HG03175 (cell line): ENCODE results near the gene MACROD1.
"Not testable (repeated sequence)": the region's sequence is repeated elsewhere in the genome, so short reads cannot be mapped to it uniquely, and the experiment has no call there.

ENCODE experiments used
- ATAC-seq: cut with Tn5 transposase; IDR thresholded peaks from one replicate; pipeline ENCODE4 v1.9.1; 2021; ENCODE audit warnings: mild to moderate bottlenecking, moderate library complexity; ENCODE audit not compliant: unreplicated experiment

Gene MACROD1

GRCh38 chr11:64060263-64060860 lies 105.6 kb downstream of the MACROD1 start:
- ATAC-seq: no peak

GRCh38 chr11:64059339-64060140 lies 106.4 kb downstream of the MACROD1 start:
- no peak for ATAC-seq

- no peak for ATAC-seq
These were observed 107.4 kb downstream of the MACROD1 start for GRCh38 chr11:64058494-64058893.

- ATAC-seq: no peak
These were observed 108.0 kb downstream of the MACROD1 start for GRCh38 chr11:64057890-64058289.

- no peak for ATAC-seq
These were observed 109.1 kb downstream of the MACROD1 start for GRCh38 chr11:64056861-64057260.

GRCh38 chr11:64056213-64056785 lies 109.6 kb downstream of the MACROD1 start:
- ATAC-seq: no peak

DNA sequence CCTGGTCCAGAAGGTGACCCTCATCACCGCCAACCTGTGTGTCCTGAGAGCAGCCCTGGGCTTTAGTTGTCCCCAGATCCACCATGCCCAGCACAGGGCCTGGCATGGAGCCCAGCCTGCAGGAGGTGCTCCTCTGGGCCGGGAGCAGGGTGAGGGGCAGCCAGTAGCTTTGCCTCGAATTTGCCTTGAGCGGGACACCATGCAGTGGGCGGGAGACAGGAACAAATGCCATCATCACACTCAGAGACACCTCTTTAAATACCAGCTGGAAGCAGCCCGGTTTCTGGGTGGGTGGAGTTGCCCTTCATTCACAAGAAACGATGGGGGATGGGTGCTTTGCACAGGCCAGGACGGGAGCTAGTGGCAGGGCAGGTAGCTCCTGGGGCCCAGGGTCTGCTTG lies 110.8 kb downstream of the MACROD1 start:
- ATAC-seq: no peak

GRCh38 chr11:64053699-64054098 lies 112.2 kb downstream of the MACROD1 start:
- no peak for ATAC-seq

- no peak for ATAC-seq
These were observed 112.8 kb downstream of the MACROD1 start for GRCh38 chr11:64052938-64053622.

DNA sequence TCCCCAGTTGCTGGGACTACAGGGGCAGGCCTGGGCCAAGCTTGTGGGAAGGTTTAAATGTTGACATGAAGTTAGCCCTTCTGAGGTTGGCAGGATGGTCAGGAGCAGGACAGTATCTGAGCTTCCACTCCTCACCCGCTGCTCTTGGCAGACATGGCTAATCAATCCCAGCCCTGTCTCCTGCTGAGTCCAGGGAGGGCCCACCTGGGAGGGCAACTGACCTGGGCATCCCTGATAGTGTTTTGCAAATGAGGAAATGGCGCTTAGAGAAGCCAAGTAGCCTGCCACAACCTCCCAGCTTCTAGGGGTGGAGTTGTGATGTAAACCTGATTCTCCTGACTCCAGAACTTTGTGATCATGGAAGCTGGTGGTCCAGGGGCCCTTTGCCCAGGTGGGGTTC lies 113.5 kb downstream of the MACROD1 start:
- ATAC-seq: no peak

- no peak for ATAC-seq
These were observed 114.6 kb downstream of the MACROD1 start for GRCh38 chr11:64051297-64051696.

- no peak for ATAC-seq
These were observed 116.4 kb downstream of the MACROD1 start for GRCh38 chr11:64049509-64049908.

DNA sequence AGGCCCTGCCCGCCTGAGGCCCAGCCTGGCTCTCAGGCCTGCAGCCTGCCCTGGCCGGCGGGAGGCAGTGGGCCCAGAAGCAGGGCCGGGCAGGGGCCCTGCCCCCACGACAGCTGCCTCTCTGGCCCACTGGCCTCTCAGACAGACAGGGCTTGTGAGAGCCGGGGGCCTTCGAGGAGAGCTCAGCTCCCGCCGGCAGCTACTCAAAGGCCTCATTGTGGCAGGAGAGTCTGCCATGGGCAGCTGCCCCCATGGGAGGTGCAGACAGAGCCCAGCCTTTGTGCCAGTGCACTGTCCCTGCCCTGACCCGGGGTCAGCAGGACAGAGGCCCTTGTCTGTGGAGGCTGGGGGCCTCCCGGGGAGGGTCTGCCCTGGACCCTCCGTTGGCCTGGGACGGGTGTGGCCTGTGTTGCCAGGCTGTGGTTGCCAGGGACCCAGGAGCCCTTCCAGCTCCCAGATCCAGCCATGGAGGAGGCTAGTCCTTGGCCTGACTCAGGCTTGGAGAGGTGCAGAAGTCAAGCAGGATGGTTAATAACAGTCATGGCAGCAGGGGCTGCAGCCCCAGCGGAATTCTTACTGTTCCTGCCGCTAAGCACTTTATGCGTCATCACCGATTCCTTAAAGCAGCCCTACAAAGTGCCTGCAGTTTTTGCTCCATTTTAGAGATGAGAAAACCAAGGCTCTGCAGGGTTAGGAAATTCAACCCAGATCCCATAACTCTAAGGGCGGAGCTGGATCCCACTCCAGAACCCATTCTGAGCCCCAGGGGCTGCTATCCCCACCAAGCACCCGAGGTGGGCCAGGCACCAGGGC lies 117.7 kb downstream of the MACROD1 start:
- ATAC-seq: no peak

DNA sequence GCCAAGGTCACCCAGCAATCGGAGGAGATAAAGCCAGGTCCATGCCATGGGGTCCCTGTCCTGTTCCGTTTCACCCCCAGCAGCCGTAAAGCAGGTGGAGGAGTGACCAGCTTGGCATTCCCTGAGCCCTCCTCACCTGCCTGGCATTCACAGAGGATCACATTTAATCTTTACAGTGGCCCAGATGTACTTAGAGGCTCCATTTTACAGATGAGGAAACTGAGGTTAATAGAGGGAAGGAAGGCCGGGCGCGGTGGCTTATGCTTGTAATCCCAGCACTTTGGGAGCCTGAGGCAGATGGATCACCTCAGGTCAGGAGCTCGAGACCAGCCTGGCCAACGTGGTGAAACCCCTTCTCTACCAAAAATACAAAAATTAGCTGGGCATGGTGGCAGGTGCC lies 118.5 kb downstream of the MACROD1 start:
- ATAC-seq: not testable (repeated sequence)

DNA sequence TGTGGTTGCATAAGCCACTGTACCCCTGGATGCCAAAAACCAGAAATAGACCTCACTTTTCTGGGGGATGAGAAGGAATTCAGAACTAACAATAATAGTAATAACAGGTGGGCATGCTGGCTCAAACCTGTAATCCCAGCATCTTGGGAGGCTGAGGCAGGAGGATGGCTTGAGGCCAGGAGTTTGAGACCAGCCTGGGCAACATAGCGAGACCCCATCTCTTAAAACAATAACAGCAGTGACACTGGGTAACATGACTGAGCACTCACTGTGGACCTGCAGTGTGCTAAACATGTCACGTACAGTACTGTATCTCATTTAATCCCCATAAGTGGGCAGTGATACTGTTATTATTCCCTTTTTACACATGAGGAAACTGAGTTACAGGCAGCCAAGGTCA lies 120.2 kb downstream of the MACROD1 start:
- no peak for ATAC-seq

- no peak for ATAC-seq
These were observed 121.1 kb downstream of the MACROD1 start for GRCh38 chr11:64044730-64045393.

- ATAC-seq: no peak
These were observed 122.4 kb downstream of the MACROD1 start for GRCh38 chr11:64043545-64043944.

DNA sequence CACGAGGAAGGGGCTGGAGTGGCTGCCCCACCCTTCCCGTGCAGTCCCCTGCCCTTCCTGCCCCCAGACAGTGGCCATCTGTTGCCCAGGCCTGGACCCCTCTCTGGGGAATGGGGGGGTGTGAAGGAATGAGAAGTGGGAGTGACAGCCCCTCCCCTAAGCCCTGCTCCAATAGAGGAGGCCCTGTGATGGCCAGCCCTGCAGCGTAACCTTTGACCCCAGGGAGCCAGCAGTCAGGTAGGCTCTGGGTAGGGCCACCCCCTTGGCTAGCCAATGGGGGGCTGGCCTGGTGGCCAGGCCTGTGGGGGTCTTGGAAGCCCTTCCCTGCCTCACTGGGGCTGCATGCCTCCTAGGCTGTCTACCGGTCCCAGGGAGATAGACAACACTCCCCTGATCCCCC lies 123.6 kb downstream of the MACROD1 start:
- no peak for ATAC-seq

GRCh38 chr11:64041846-64042245 lies 124.1 kb downstream of the MACROD1 start:
- no peak for ATAC-seq

DNA sequence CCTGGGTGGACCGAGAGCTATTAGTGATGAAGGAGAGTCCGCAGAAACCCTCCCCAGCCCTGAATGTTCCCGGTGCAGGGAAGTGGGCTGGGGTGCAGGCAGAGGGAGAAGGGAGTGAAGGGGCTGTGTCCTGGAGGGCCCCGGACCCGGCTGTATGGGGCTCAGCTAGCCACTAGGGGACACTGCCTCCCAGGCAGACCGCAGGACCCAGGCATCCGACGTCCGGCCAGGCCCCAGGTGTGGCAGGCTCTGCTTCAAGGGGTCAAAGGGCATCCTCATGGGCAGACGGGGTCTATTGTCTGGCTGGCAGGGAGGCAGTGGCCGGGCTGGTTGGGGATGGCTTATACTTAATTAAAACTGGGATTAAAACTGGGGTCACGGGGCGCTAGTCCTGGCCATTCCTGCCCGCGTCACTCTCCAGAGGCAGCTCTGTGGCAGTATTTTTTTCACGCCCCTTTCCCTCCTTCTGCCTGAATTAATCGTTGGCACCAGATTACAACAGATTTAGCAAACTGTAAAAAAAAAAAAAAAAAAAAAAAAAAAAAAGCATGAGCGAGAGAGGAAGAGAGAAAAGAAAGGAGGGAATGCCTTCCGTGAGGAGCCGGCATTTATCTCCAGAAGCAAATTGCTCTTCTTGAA lies 125.1 kb downstream of the MACROD1 start:
- ATAC-seq: no peak
